Right atrium auricular region (tissue), 2 donors: Measurements from ENCODE around the gene MYO1E. TPM values are rescaled to one million over a fixed set of nuclear protein-coding genes. Genes with fewer than 3 reads are reported as not detected.

ENCODE experiments used
- DNase-seq: peaks from one replicate; pipeline ENCODE4 v3.0.0-alpha.2; 2019; ENCODE audit warnings: low spot score
- H3K27ac ChIP-seq, 2 donors: fragments of 200-600 bp; sonication (generic); 1 replicate in 1 of 2; 2 replicates in 1 of 2; pipeline ENCODE4 v1.5.1; 2016 to 2019
- H3K27me3 ChIP-seq, 2 donors: fragments of 200-600 bp; sonication (generic); one replicate each; pipeline versions ENCODE4 v1.5.1 to v1.6.0; 2017 to 2019
- H3K36me3 ChIP-seq: fragments of 200-600 bp; sonication (generic); one replicate; pipeline ENCODE4 v1.5.1; 2016
- H3K4me1 ChIP-seq, 2 donors: fragments of 200-600 bp; sonication (generic); one replicate each; pipeline versions ENCODE4 v1.5.1 to v1.6.0; 2017 to 2019
- H3K4me3 ChIP-seq, 2 donors: fragments of 200-600 bp; sonication (generic); 1 replicate in 1 of 2; 2 replicates in 1 of 2; pipeline ENCODE4 v1.5.1; 2017 to 2019; ENCODE audit warnings: mild to moderate bottlenecking in 1 of 2, moderate library complexity in 1 of 2
- H3K9me3 ChIP-seq, 2 donors: fragments of 200-600 bp; sonication (generic); one replicate each; pipeline ENCODE4 v1.5.1; 2019
- microRNA counts, 2 donors: library from miRNA; unstranded; fragments of <30 nt; microRNA quantifications; one replicate each; lab custom pipeline; 2016 to 2017
- microRNA-seq, 2 donors: library from miRNA; unstranded; fragments of <30 nt; microRNA quantifications; one replicate each; pipeline ENCODE4, GENCODE V29; 2016 to 2017; ENCODE audit warnings: borderline number of aligned reads in 2 of 2, borderline replicate concordance in 1 of 2
- total RNA-seq, 2 donors: library from RNA; depleted of rRNA; stranded (reverse); fragments of >200 nt; gene quantifications; one replicate each; pipeline ENCODE4 v1.1.0, GENCODE V29; 2016
- TF ChIP-seq, protein P1 (sequence below), 2 donors: fragments of 200-600 bp; sonication (generic); IDR thresholded peaks; one replicate each; pipeline ENCODE4 v1.5.1; 2019; ENCODE audit warnings: antibody characterized with exemption in 2 of 2

MYO1E gene
- total RNA-seq, 2 donors from 2014 or later: 9.6 to 17.2 TPM

DNA sequence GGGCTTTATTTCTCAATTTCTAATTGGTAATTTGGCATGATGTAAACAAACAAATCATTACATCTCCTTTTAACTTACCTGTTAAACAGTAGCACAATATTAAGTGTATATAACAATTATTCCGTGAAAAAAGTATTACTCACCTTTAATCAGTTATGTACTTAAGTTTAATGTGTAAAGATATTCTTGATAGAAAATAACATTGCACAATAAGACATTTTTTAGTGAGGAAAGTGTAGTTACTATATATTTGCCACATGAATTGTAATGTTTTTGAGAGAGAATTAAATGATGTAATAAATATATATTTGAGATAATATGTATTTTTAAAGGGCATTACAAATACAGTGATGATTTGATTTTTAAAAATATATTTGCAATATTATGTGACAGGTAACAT, 278.6 kb downstream of the MYO1E start:
- H3K4me3 ChIP-seq: no peak overlapping the region
- H3K9me3 ChIP-seq: no peaks in the 10 kb centered on the region
- H3K4me1 ChIP-seq: no peaks in the 10 kb centered on the region
- TF ChIP-seq, protein P1, sequence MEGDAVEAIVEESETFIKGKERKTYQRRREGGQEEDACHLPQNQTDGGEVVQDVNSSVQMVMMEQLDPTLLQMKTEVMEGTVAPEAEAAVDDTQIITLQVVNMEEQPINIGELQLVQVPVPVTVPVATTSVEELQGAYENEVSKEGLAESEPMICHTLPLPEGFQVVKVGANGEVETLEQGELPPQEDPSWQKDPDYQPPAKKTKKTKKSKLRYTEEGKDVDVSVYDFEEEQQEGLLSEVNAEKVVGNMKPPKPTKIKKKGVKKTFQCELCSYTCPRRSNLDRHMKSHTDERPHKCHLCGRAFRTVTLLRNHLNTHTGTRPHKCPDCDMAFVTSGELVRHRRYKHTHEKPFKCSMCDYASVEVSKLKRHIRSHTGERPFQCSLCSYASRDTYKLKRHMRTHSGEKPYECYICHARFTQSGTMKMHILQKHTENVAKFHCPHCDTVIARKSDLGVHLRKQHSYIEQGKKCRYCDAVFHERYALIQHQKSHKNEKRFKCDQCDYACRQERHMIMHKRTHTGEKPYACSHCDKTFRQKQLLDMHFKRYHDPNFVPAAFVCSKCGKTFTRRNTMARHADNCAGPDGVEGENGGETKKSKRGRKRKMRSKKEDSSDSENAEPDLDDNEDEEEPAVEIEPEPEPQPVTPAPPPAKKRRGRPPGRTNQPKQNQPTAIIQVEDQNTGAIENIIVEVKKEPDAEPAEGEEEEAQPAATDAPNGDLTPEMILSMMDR (IDR thresholded peaks at IDR 0.05): no peak
- H3K27ac ChIP-seq: no peak overlapping the region
- H3K27me3 ChIP-seq: no peaks in the 10 kb centered on the region
- no peak for DNase-seq
- peaks cover 54% of the 10 kb centered on the region for H3K36me3 ChIP-seq

GRCh38 chr15:59087731-59088130, 284.9 kb downstream of the MYO1E start:
- H3K9me3 ChIP-seq: no peaks in the 10 kb centered on the region
- H3K4me1 ChIP-seq: no peaks in the 10 kb centered on the region
- H3K36me3 ChIP-seq: peaks cover 46% of the 10 kb centered on the region
- DNase-seq: no peak
- no peaks in the 10 kb centered on the region for H3K27me3 ChIP-seq
- TF ChIP-seq, protein P1 (IDR thresholded peaks at IDR 0.05): no peak
- no peak overlapping the region for H3K4me3 ChIP-seq
- no peak overlapping the region for H3K27ac ChIP-seq

MicroRNA genes within 50 kb of the gene (microRNA counts, 767-probe panel; counts per million panel counts)
- 0 to 496 counts per million in 2 donors for microRNA hsa-miR-2116-5p (lab: Ali Mortazavi, UCI)

Small RNA genes lying within 50 kb of the gene (microRNA-seq; reads per million reads assigned to microRNA genes)
- gene MIR2116: 2.1 to 5.7 reads per million in 2 donors

Other genes with a start within 250 kb of the MYO1E start
- gene LDHAL6B, start 166.0 kb downstream of the MYO1E start, total RNA-seq: not detected
- gene FAM81A, start 65.3 kb upstream of the MYO1E start, total RNA-seq: 1 to 10 TPM in 1 of 2 donors, under 1 TPM in 1; 0.98 to 2.0 TPM
- gene GCNT3, start 238.9 kb upstream of the MYO1E start, total RNA-seq: not detected